ENCODE data around the gene SMCO3. TPM values are rescaled to one million over a fixed set of nuclear protein-coding genes. Genes with fewer than 3 reads are reported as not detected.
"Not testable (repeated sequence)": the region's sequence is repeated elsewhere in the genome, so short reads cannot be mapped to it uniquely, and the experiment has no call there.

The SMCO3 gene
- total RNA-seq, 1 experiment from 2014 or later: not detected

- POLR2A ChIA-PET: no interaction called here
- intact Hi-C loops (cut with micrococcal nuclease): no loop called here
- Histone ChIP-seq H3K79me2 (ENCODE audit: insufficient read depth, low read length) (no peaks in the 10 kb centered on the region), H3K9me2 (ENCODE audit: insufficient read depth) (no peaks in the 10 kb centered on the region), H3K27me3 (ENCODE audit: insufficient read depth, low read length) (no peaks in the 10 kb centered on the region), H3K9me3 (ENCODE audit: control insufficient read depth in 1 of 2, insufficient read depth in 1 of 2, low read depth in 1 of 2, low read length in 2 of 2) (no peaks in the 10 kb centered on the region; a peak in 1 of 4 replicates), H3K27ac (ENCODE audit: low read depth, low read length) (no peak overlapping the region), H3K4me2 (ENCODE audit: low read length) (no peak overlapping the region), H3K9ac (ENCODE audit: low read length) (no peak overlapping the region), H3K4me3 (replicated peaks in 1 of 2; ENCODE audit: low read depth in 1 of 2, low read length in 2 of 2) (no peak overlapping the region), H3K36me3 (ENCODE audit: control insufficient read depth in 1 of 2, insufficient read depth in 2 of 2, low read length in 2 of 2) (no peaks in the 10 kb centered on the region), H4K20me1 (ENCODE audit: insufficient read depth) (no peaks in the 10 kb centered on the region), H3K4me1 (ENCODE audit: control insufficient read depth in 1 of 2, insufficient read depth in 2 of 2, low read length in 2 of 2) (peaks cover 0 to 6% of the 10 kb centered on the region in 2 experiments; a peak in 1 of 4 replicates), H2AFZ (ENCODE audit: low read depth, low read length, poor library complexity, severe bottlenecking) (no peak overlapping the region)
- TF ChIP-seq POLR2AphosphoS5 (IDR thresholded peaks at IDR 0.05; ENCODE audit: low read depth, low read length) (no peak), EZH2phosphoT487 (IDR thresholded peaks at IDR 0.05; ENCODE audit: borderline replicate concordance) (no peak), CBX3 (IDR thresholded peaks at IDR 0.05; ENCODE audit: low read depth) (no peak), YY1 (IDR thresholded peaks at IDR 0.05; ENCODE audit: extremely low read depth, insufficient replicate concordance, low read depth, low read length) (no peak), TCF7L2 (IDR thresholded peaks at IDR 0.05; ENCODE audit: borderline replicate concordance, extremely low read depth, insufficient read depth, insufficient read length) (no peak), ELF1 (IDR thresholded peaks at IDR 0.05; ENCODE audit: borderline replicate concordance, low read depth) (no peak), EZH2 (IDR thresholded peaks at IDR 0.05) (no peak), JUND (IDR thresholded peaks at IDR 0.05) (no peak), ZNF274 (IDR thresholded peaks at IDR 0.05; ENCODE audit: low read depth, low read length) (no peak), RAD21 (IDR thresholded peaks at IDR 0.05; ENCODE audit: low read depth) (no peak), ZFX (IDR thresholded peaks at IDR 0.05) (no peak), SRF (IDR thresholded peaks at IDR 0.05; ENCODE audit: low read depth) (no peak), SIN3A (IDR thresholded peaks at IDR 0.05; ENCODE audit: low read depth) (no peak), REST (IDR thresholded peaks at IDR 0.05; ENCODE audit: low read depth) (no peak), EGR1 (IDR thresholded peaks at IDR 0.05; ENCODE audit: low read depth) (no peak)
- TF ChIP-seq, protein P1, sequence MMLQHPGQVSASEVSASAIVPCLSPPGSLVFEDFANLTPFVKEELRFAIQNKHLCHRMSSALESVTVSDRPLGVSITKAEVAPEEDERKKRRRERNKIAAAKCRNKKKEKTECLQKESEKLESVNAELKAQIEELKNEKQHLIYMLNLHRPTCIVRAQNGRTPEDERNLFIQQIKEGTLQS (IDR thresholded peaks at IDR 0.05): no peak
- TF ChIP-seq, protein P2, sequence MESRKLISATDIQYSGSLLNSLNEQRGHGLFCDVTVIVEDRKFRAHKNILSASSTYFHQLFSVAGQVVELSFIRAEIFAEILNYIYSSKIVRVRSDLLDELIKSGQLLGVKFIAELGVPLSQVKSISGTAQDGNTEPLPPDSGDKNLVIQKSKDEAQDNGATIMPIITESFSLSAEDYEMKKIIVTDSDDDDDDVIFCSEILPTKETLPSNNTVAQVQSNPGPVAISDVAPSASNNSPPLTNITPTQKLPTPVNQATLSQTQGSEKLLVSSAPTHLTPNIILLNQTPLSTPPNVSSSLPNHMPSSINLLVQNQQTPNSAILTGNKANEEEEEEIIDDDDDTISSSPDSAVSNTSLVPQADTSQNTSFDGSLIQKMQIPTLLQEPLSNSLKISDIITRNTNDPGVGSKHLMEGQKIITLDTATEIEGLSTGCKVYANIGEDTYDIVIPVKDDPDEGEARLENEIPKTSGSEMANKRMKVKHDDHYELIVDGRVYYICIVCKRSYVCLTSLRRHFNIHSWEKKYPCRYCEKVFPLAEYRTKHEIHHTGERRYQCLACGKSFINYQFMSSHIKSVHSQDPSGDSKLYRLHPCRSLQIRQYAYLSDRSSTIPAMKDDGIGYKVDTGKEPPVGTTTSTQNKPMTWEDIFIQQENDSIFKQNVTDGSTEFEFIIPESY (IDR thresholded peaks at IDR 0.05; ENCODE audit: extremely low read depth, insufficient replicate concordance, low read length): no peak
- DNase-seq (ENCODE audit: low read depth, low spot score) (no peak), ATAC-seq (no peak)
- CTCF ChIA-PET: no interaction called here
- BruUV-seq (replicated peaks): no TSS peak
- RAD21 ChIA-PET (ENCODE audit: low non-redundant PET in 1 of 2, low total read pairs in 2 of 2, uncharacterized antibody in 2 of 2, unreplicated experiment in 2 of 2): no interaction called here
These were observed 48.6 kb downstream of the SMCO3 start for GRCh38 chr12:14765398-14765797.

- RAD21 ChIA-PET (ENCODE audit: low non-redundant PET in 1 of 2, low total read pairs in 2 of 2, uncharacterized antibody in 2 of 2, unreplicated experiment in 2 of 2); H3K4me1 ChIP-seq (ENCODE audit: control insufficient read depth in 1 of 2, insufficient read depth in 2 of 2, low read length in 2 of 2); H3K27me3 ChIP-seq (ENCODE audit: insufficient read depth, low read length); H3K9ac ChIP-seq (ENCODE audit: low read length); ATAC-seq; H3K79me2 ChIP-seq (ENCODE audit: insufficient read depth, low read length); H3K4me2 ChIP-seq (ENCODE audit: low read length); H4K20me1 ChIP-seq (ENCODE audit: insufficient read depth); H3K27ac ChIP-seq (ENCODE audit: low read depth, low read length); CTCF ChIA-PET; H3K9me3 ChIP-seq (ENCODE audit: control insufficient read depth in 1 of 2, insufficient read depth in 1 of 2, low read depth in 1 of 2, low read length in 2 of 2); H3K4me3 ChIP-seq (replicated peaks in 1 of 2; ENCODE audit: low read depth in 1 of 2, low read length in 2 of 2); H3K36me3 ChIP-seq (ENCODE audit: control insufficient read depth in 1 of 2, insufficient read depth in 2 of 2, low read length in 2 of 2); intact Hi-C loops (cut with micrococcal nuclease); POLR2A ChIA-PET; H2AFZ ChIP-seq (ENCODE audit: low read depth, low read length, poor library complexity, severe bottlenecking); H3K9me2 ChIP-seq (ENCODE audit: insufficient read depth); DNase-seq (ENCODE audit: low read depth, low spot score); BruUV-seq (replicated peaks): not testable (repeated sequence)
These were observed 54.2 kb downstream of the SMCO3 start for GRCh38 chr12:14759711-14760280.
